Osteoblast (primary cell): Measurements from ENCODE around the gene KLHL2. TPM values are rescaled to one million over a fixed set of nuclear protein-coding genes. Genes with fewer than 3 reads are reported as not detected.

ENCODE experiments used
- DNase-seq: peaks from one replicate; pipeline ENCODE4 v3.0.0; 2011; ENCODE audit warnings: low spot score, mixed read lengths; ENCODE audit not compliant: insufficient read length; ENCODE audit errors: missing footprints
- H2AFZ ChIP-seq: 2 replicates; pipeline ENCODE4 v1.6.0; 2011; ENCODE audit warnings: mild to moderate bottlenecking, low read length
- H3K27ac ChIP-seq: 2 replicates; pipeline ENCODE4 v1.5.1; 2011; ENCODE audit warnings: mild to moderate bottlenecking, low read depth, low read length, moderate library complexity
- H3K27me3 ChIP-seq: 2 replicates; pipeline ENCODE4 v1.6.0; 2012; ENCODE audit warnings: mild to moderate bottlenecking, control low read depth, inconsistent platforms, low read length, moderate library complexity; ENCODE audit not compliant: insufficient read depth
- H3K36me3 ChIP-seq: 2 replicates; pipeline ENCODE4 v1.5.1; 2011; ENCODE audit warnings: mild to moderate bottlenecking, low read length, control low read depth, moderate library complexity; ENCODE audit not compliant: insufficient read depth
- H3K4me1 ChIP-seq: 2 replicates; pipeline ENCODE4 v1.5.1; 2011; ENCODE audit warnings: mild to moderate bottlenecking, low read length, control low read depth, moderate library complexity; ENCODE audit not compliant: insufficient read depth
- H3K4me2 ChIP-seq: 2 replicates; pipeline ENCODE4 v1.6.0; 2011; ENCODE audit warnings: mild to moderate bottlenecking, low read length; ENCODE audit not compliant: insufficient read depth
- H3K4me3 ChIP-seq: fragments of 200-600 bp; sonication (generic); 3 replicates; pipeline ENCODE4 v1.5.1; 2012; ENCODE audit warnings: mild to moderate bottlenecking, low read length, inconsistent platforms; ENCODE audit not compliant: insufficient read depth
- H3K79me2 ChIP-seq: 2 replicates; pipeline ENCODE4 v1.6.0; 2012; ENCODE audit warnings: mild to moderate bottlenecking, low read length, control low read depth, inconsistent platforms; ENCODE audit not compliant: insufficient read depth
- H3K9me3 ChIP-seq: 2 replicates; pipeline ENCODE4 v1.5.1; 2011; ENCODE audit warnings: low read depth, low read length, control low read depth
- H4K20me1 ChIP-seq: 2 replicates; pipeline ENCODE4 v1.6.0; 2012; ENCODE audit warnings: mild to moderate bottlenecking, low read length, control low read depth; ENCODE audit not compliant: insufficient read depth
- CTCF ChIP-seq: IDR thresholded peaks from 2 replicates; pipeline ENCODE4 v1.5.1; 2011; ENCODE audit warnings: mild to moderate bottlenecking, low read depth, low read length, moderate library complexity; ENCODE audit errors: extremely low read depth
- total RNA-seq: library from RNA; depleted of rRNA; stranded (reverse); fragments of >200 nt; gene quantifications from 2 replicates; pipeline ENCODE4 v1.2.3, GENCODE V29; 2012

KLHL2 gene
- total RNA-seq, 1 donor, result 13.4 TPM

GRCh38 chr4:165343353-165344191, 136.2 kb downstream of the KLHL2 start:
- Histone ChIP-seq H3K79me2 (no peaks in the 10 kb centered on the region), H3K4me2 (no peak overlapping the region), H3K4me1 (no peaks in the 10 kb centered on the region), H3K36me3 (peaks cover 21% of the 10 kb centered on the region), H3K9me3 (no peaks in the 10 kb centered on the region), H3K27ac (no peak overlapping the region), H2AFZ (no peak overlapping the region), H3K4me3 (no peak overlapping the region), H4K20me1 (no peaks in the 10 kb centered on the region), H3K27me3 (no peaks in the 10 kb centered on the region)
- TF ChIP-seq CTCF, result peak; percentile 39
- no peak for DNase-seq

- Histone ChIP-seq H2AFZ (peak overlapping the region; percentile 29), H3K4me1 (no peaks in the 10 kb centered on the region), H3K27me3 (no peaks in the 10 kb centered on the region), H4K20me1 (no peaks in the 10 kb centered on the region), H3K27ac (no peak overlapping the region), H3K4me2 (no peak overlapping the region), H3K36me3 (peaks cover 9% of the 10 kb centered on the region), H3K9me3 (no peaks in the 10 kb centered on the region), H3K79me2 (no peaks in the 10 kb centered on the region), H3K4me3 (no peak overlapping the region)
- DNase-seq, result peak; percentile 39
- peak; percentile 37 for TF ChIP-seq CTCF
Measured at GRCh38 chr4:165345666-165346417, 138.5 kb downstream of the KLHL2 start.

- no peak for TF ChIP-seq CTCF
- H3K79me2 ChIP-seq, result no peaks in the 10 kb centered on the region
- H3K4me2 ChIP-seq, result no peak overlapping the region
- no peak overlapping the region for H3K27ac ChIP-seq
- no peak overlapping the region for H3K4me3 ChIP-seq
- DNase-seq, result no peak
- no peaks in the 10 kb centered on the region for H3K9me3 ChIP-seq
- H3K36me3 ChIP-seq, result no peaks in the 10 kb centered on the region
- no peak overlapping the region for H2AFZ ChIP-seq
- H3K27me3 ChIP-seq, result no peaks in the 10 kb centered on the region
- no peaks in the 10 kb centered on the region for H3K4me1 ChIP-seq
- no peaks in the 10 kb centered on the region for H4K20me1 ChIP-seq
Measured at GRCh38 chr4:165347647-165348569, 140.5 kb downstream of the KLHL2 start.
